GM19099 (cell line): ENCODE measurements around the gene FMNL2.

Source experiments
- POLR2A ChIP-seq: IDR thresholded peaks from 3 replicates; pipeline ENCODE4 v1.6.1; 2011; ENCODE audit warnings: low read depth; ENCODE audit not compliant: insufficient read length; ENCODE audit errors: extremely low read depth

Gene FMNL2

GRCh38 chr2:152468899-152469692 lies 134.1 kb downstream of the FMNL2 start:
- no peak for TF ChIP-seq POLR2A

GRCh38 chr2:152470861-152471854 lies 136.2 kb downstream of the FMNL2 start:
- TF ChIP-seq POLR2A = no peak

- no peak for TF ChIP-seq POLR2A
Measured at GRCh38 chr2:152472481-152472887, 137.5 kb downstream of the FMNL2 start.

- no peak for TF ChIP-seq POLR2A
Measured at GRCh38 chr2:152473151-152473857, 138.3 kb downstream of the FMNL2 start.

GRCh38 chr2:152475982-152476381 lies 141.0 kb downstream of the FMNL2 start:
- TF ChIP-seq POLR2A = no peak

GRCh38 chr2:152477347-152478092 lies 142.5 kb downstream of the FMNL2 start:
- TF ChIP-seq POLR2A = no peak

- TF ChIP-seq POLR2A = no peak
Measured at GRCh38 chr2:152479282-152479681, 144.3 kb downstream of the FMNL2 start.

GRCh38 chr2:152480821-152481399 lies 145.9 kb downstream of the FMNL2 start:
- no peak for TF ChIP-seq POLR2A

GRCh38 chr2:152481881-152482583 lies 147.1 kb downstream of the FMNL2 start:
- TF ChIP-seq POLR2A = no peak

- no peak for TF ChIP-seq POLR2A
Measured at GRCh38 chr2:152483276-152484063, 148.5 kb downstream of the FMNL2 start.

GRCh38 chr2:152485954-152486736 lies 151.2 kb downstream of the FMNL2 start:
- TF ChIP-seq POLR2A = no peak
